Activated B cell treated with CpG ODN at 0.5 μM for 24 hours (primary cell): Measurements from ENCODE around the gene RBM44. TPM values are rescaled to one million over a fixed set of nuclear protein-coding genes. Genes with fewer than 3 reads are reported as not detected.

Experiments used
- total RNA-seq: library from RNA; stranded (reverse); gene quantifications from 2 replicates; pipeline ENCODE4 v1.2.3, GENCODE V29; 2022

The RBM44 gene
- total RNA-seq, 1 donor from 2014 or later = 1.3 TPM

Other genes starting within 250 kb of the RBM44 start
- not detected in 2 replicates for gene PRLH, start 232.2 kb upstream of the RBM44 start, total RNA-seq
- not detected in 2 replicates for gene RAB17, start 208.0 kb upstream of the RBM44 start, total RNA-seq
- 114 and 134 TPM in 2 replicates for gene LRRFIP1, start 171.2 kb upstream of the RBM44 start, total RNA-seq
- 3.9 and 4.4 TPM in 2 replicates for gene RAMP1, start 60.8 kb downstream of the RBM44 start, total RNA-seq
- gene UBE2F, start 168.2 kb downstream of the RBM44 start, total RNA-seq = 32.4 and 41.2 TPM in 2 replicates